SK-N-SH (cell line): ENCODE results near the gene HUWE1.

ENCODE experiments used
- CTCF ChIP-seq: fragments of 200-600 bp; sonication (generic); IDR thresholded peaks from 2 replicates; pipeline ENCODE4 v1.6.1; 2017; ENCODE audit warnings: antibody characterized with exemption, mild to moderate bottlenecking, moderate library complexity
- EP300 ChIP-seq, 2 experiments: IDR thresholded peaks; 2 replicates each; pipeline versions ENCODE4 v1.4.0 to v1.6.1; 2012; ENCODE audit warnings: borderline replicate concordance in 1 of 2, low read depth in 1 of 2, low read length in 1 of 2
- FOXM1 ChIP-seq: IDR thresholded peaks from 2 replicates; pipeline ENCODE4 v1.4.0; 2012; ENCODE audit warnings: low read depth, mild to moderate bottlenecking
- GABPA ChIP-seq: IDR thresholded peaks from 2 replicates; pipeline ENCODE4 v1.4.0; 2012; ENCODE audit warnings: low read depth, mild to moderate bottlenecking
- POLR2AphosphoS5 ChIP-seq: IDR thresholded peaks from 2 replicates; pipeline ENCODE4 v1.6.1; 2012; ENCODE audit warnings: low read depth, low read length
- RFX5 ChIP-seq: IDR thresholded peaks from 2 replicates; pipeline ENCODE4 v1.6.1; 2012; ENCODE audit warnings: mild to moderate bottlenecking, improper control_type of control experiment, low read length
- SIN3A ChIP-seq: IDR thresholded peaks from 2 replicates; pipeline ENCODE4 v1.6.1; 2012; ENCODE audit warnings: low read depth, mild to moderate bottlenecking, low read length, moderate library complexity, borderline replicate concordance
- TCF12 ChIP-seq: IDR thresholded peaks from 2 replicates; pipeline ENCODE4 v1.4.0; 2012
- YY1 ChIP-seq: IDR thresholded peaks from 2 replicates; pipeline ENCODE4 v1.4.0; 2012; ENCODE audit warnings: low read depth, mild to moderate bottlenecking
- TF ChIP-seq, protein P1 (sequence below): IDR thresholded peaks from 2 replicates; pipeline ENCODE4 v1.6.1; 2012; ENCODE audit warnings: mild to moderate bottlenecking, low read depth, low read length, moderate library complexity

DNA sequence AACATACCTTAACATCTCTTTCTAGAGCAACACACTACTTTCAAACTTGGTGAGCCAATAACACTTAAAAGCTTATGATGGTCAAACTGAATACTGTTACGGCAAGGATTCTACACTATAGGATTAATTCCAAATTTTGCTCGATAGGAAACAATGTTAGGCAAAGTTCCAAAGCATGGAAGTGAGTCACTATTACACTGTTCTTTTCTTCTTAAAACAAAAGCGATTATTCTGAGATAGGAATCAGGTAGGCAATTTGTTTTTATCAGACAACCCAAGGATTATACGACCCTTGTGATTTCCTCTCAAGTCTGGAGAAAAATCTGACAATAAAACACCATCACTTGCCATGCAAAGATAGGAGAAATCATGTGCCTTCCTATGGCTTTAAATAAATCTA is 81.5 kb downstream of the HUWE1 start:
- TF ChIP-seq FOXM1 (no peak), YY1 (no peak), SIN3A (no peak), CTCF (no peak), RFX5 (no peak), TCF12 (no peak), EP300 (IDR thresholded peaks at IDR 0.05; ENCODE audit: borderline replicate concordance in 1 of 2, low read depth in 1 of 2, low read length in 1 of 2) (no peak), POLR2AphosphoS5 (no peak), GABPA (no peak)
- TF ChIP-seq, protein P1, sequence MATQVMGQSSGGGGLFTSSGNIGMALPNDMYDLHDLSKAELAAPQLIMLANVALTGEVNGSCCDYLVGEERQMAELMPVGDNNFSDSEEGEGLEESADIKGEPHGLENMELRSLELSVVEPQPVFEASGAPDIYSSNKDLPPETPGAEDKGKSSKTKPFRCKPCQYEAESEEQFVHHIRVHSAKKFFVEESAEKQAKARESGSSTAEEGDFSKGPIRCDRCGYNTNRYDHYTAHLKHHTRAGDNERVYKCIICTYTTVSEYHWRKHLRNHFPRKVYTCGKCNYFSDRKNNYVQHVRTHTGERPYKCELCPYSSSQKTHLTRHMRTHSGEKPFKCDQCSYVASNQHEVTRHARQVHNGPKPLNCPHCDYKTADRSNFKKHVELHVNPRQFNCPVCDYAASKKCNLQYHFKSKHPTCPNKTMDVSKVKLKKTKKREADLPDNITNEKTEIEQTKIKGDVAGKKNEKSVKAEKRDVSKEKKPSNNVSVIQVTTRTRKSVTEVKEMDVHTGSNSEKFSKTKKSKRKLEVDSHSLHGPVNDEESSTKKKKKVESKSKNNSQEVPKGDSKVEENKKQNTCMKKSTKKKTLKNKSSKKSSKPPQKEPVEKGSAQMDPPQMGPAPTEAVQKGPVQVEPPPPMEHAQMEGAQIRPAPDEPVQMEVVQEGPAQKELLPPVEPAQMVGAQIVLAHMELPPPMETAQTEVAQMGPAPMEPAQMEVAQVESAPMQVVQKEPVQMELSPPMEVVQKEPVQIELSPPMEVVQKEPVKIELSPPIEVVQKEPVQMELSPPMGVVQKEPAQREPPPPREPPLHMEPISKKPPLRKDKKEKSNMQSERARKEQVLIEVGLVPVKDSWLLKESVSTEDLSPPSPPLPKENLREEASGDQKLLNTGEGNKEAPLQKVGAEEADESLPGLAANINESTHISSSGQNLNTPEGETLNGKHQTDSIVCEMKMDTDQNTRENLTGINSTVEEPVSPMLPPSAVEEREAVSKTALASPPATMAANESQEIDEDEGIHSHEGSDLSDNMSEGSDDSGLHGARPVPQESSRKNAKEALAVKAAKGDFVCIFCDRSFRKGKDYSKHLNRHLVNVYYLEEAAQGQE: no peak
